Measurements from ENCODE around the gene FBXO9.

Gene FBXO9

GRCh38 chr6:53032849-53033248 lies 32.4 kb upstream of the FBXO9 start:
- no peak overlapping the region for H3K27ac ChIP-seq (ENCODE audit: low read length)
- H3K4me3 ChIP-seq (ENCODE audit: low read length): no peak overlapping the region
- no peak overlapping the region for H3K9ac ChIP-seq (ENCODE audit: low read depth, low read length)
- no peaks in the 10 kb centered on the region for H3K27me3 ChIP-seq (ENCODE audit: insufficient read depth, low read length)
- H3K4me1 ChIP-seq (ENCODE audit: insufficient read depth, low read length): no peaks in the 10 kb centered on the region
- H3K9me3 ChIP-seq (ENCODE audit: insufficient read depth, low read depth, low read length): no peaks in the 10 kb centered on the region
- peaks cover 35% of the 10 kb centered on the region for H3K36me3 ChIP-seq (ENCODE audit: insufficient read depth, low read depth, low read length)

- Histone ChIP-seq H3K27ac (ENCODE audit: low read length) (no peak overlapping the region), H3K9ac (ENCODE audit: low read depth, low read length) (no peak overlapping the region), H3K4me1 (ENCODE audit: insufficient read depth, low read length) (no peaks in the 10 kb centered on the region), H3K4me3 (ENCODE audit: low read length) (no peak overlapping the region), H3K9me3 (ENCODE audit: insufficient read depth, low read depth, low read length) (no peaks in the 10 kb centered on the region), H3K36me3 (ENCODE audit: insufficient read depth, low read depth, low read length) (peaks cover 35% of the 10 kb centered on the region), H3K27me3 (ENCODE audit: insufficient read depth, low read length) (no peaks in the 10 kb centered on the region)
These were observed 31.4 kb upstream of the FBXO9 start for GRCh38 chr6:53033764-53034163.

DNA sequence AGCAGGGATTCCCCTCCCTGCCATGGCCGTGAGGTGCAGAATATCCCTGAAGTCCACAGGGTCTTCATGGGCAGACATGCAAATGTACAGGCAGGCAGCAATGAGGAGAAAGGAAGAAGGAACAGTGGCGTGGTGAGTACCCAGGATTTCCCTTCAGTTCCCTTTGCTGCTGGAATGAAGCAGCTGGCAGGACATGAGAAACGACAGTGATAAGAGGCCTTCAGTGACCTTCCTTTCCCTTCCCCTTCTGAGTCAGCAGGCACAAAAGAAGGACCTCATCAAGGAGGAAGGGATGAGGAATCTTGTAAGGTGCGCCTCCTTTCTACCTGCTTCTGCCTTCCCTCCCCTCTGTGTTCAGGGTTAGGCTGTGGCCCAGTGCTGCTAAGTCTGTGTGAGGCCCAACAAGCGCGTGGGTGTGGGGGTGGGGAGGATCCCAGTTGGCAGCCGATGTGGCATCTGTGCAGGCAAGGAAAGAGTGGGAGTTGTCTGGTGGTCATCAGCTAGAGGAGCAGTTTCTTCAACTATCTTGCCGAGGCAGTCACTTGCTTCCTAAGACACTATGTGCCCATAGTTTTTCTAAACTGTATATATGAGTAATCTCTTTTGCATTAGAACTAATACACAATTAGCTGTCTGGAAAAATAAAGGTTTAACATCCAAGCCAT lies 29.5 kb upstream of the FBXO9 start:
- Histone ChIP-seq H3K27me3 (ENCODE audit: insufficient read depth, low read length) (no peaks in the 10 kb centered on the region), H3K4me3 (ENCODE audit: low read length) (no peak overlapping the region), H3K4me1 (ENCODE audit: insufficient read depth, low read length) (no peaks in the 10 kb centered on the region), H3K9me3 (ENCODE audit: insufficient read depth, low read depth, low read length) (no peaks in the 10 kb centered on the region), H3K27ac (ENCODE audit: low read length) (no peak overlapping the region), H3K9ac (ENCODE audit: low read depth, low read length) (no peak overlapping the region), H3K36me3 (ENCODE audit: insufficient read depth, low read depth, low read length) (peaks cover 41% of the 10 kb centered on the region)

GRCh38 chr6:53038141-53038540 lies 27.1 kb upstream of the FBXO9 start:
- peaks cover 43% of the 10 kb centered on the region for H3K36me3 ChIP-seq (ENCODE audit: insufficient read depth, low read depth, low read length)
- no peaks in the 10 kb centered on the region for H3K9me3 ChIP-seq (ENCODE audit: insufficient read depth, low read depth, low read length)
- H3K4me1 ChIP-seq (ENCODE audit: insufficient read depth, low read length): no peaks in the 10 kb centered on the region
- H3K4me3 ChIP-seq (ENCODE audit: low read length): no peak overlapping the region
- H3K27ac ChIP-seq (ENCODE audit: low read length): no peak overlapping the region
- H3K27me3 ChIP-seq (ENCODE audit: insufficient read depth, low read length): no peaks in the 10 kb centered on the region
- no peak overlapping the region for H3K9ac ChIP-seq (ENCODE audit: low read depth, low read length)

DNA sequence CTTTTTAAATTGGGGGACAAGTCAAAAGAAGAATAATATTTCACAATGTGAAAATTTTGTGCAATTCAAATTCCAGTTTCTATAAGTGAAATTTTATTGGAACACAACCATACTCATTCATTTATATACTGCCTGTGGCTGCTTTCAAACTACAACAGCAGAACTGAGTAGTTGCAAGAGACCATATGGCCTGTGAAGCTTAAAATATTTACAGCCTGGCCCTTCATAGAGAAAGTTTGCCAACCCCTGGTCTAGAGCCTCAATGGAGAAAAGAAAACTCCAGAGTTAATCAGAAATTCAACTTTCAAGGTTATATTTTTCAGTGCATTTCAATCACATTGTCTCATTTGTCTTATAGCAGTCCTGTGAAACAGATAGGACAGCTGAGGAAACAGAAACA lies 26.6 kb upstream of the FBXO9 start:
- Histone ChIP-seq H3K9me3 (ENCODE audit: insufficient read depth, low read depth, low read length) (no peaks in the 10 kb centered on the region), H3K4me1 (ENCODE audit: insufficient read depth, low read length) (peaks cover 4% of the 10 kb centered on the region; the same call in 1 of the 2 replicates), H3K9ac (ENCODE audit: low read depth, low read length) (no peak overlapping the region), H3K36me3 (ENCODE audit: insufficient read depth, low read depth, low read length) (peaks cover 43% of the 10 kb centered on the region), H3K4me3 (ENCODE audit: low read length) (no peak overlapping the region), H3K27me3 (ENCODE audit: insufficient read depth, low read length) (no peaks in the 10 kb centered on the region), H3K27ac (ENCODE audit: low read length) (no peak overlapping the region)

- Histone ChIP-seq H3K27me3 (ENCODE audit: insufficient read depth, low read length) (no peaks in the 10 kb centered on the region), H3K4me3 (ENCODE audit: low read length) (no peak overlapping the region), H3K9me3 (ENCODE audit: insufficient read depth, low read depth, low read length) (no peaks in the 10 kb centered on the region), H3K36me3 (ENCODE audit: insufficient read depth, low read depth, low read length) (peaks cover 33% of the 10 kb centered on the region), H3K4me1 (ENCODE audit: insufficient read depth, low read length) (peaks cover 13% of the 10 kb centered on the region), H3K9ac (ENCODE audit: low read depth, low read length) (no peak overlapping the region), H3K27ac (ENCODE audit: low read length) (no peak overlapping the region)
These were observed 23.8 kb upstream of the FBXO9 start for GRCh38 chr6:53041356-53041755.

DNA sequence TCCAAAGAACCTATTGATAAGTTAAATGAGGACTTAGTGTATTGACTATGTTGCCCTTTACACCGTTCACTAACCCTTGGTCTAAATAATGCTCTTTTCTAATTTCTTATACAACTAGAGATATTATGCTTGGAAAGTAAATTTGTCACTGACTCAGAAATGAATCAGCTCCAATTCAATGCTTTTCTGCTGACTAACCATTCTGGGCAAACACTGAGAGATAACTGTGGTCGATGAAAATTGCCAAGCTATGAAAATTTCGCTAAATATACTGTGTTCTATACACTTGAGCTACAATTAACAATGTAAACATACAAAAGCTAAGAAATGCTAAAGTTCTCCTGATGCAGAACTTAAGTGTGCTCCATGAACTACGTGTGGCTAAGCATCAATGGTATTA lies 23.1 kb upstream of the FBXO9 start:
- H3K9me3 ChIP-seq (ENCODE audit: insufficient read depth, low read depth, low read length): no peaks in the 10 kb centered on the region
- no peak overlapping the region for H3K4me3 ChIP-seq (ENCODE audit: low read length)
- H3K27ac ChIP-seq (ENCODE audit: low read length): no peak overlapping the region
- no peaks in the 10 kb centered on the region for H3K27me3 ChIP-seq (ENCODE audit: insufficient read depth, low read length)
- H3K4me1 ChIP-seq (ENCODE audit: insufficient read depth, low read length): peaks cover 13% of the 10 kb centered on the region
- H3K9ac ChIP-seq (ENCODE audit: low read depth, low read length): no peak overlapping the region
- peaks cover 33% of the 10 kb centered on the region for H3K36me3 ChIP-seq (ENCODE audit: insufficient read depth, low read depth, low read length)

- H3K36me3 ChIP-seq (ENCODE audit: insufficient read depth, low read depth, low read length): peaks cover 31% of the 10 kb centered on the region
- no peaks in the 10 kb centered on the region for H3K9me3 ChIP-seq (ENCODE audit: insufficient read depth, low read depth, low read length)
- H3K4me1 ChIP-seq (ENCODE audit: insufficient read depth, low read length): peaks cover 13% of the 10 kb centered on the region
- no peak overlapping the region for H3K27ac ChIP-seq (ENCODE audit: low read length)
- no peaks in the 10 kb centered on the region for H3K27me3 ChIP-seq (ENCODE audit: insufficient read depth, low read length)
- no peak overlapping the region for H3K4me3 ChIP-seq (ENCODE audit: low read length)
- no peak overlapping the region for H3K9ac ChIP-seq (ENCODE audit: low read depth, low read length)
These were observed 21.6 kb upstream of the FBXO9 start for GRCh38 chr6:53043581-53043980.

- H3K27me3 ChIP-seq (ENCODE audit: insufficient read depth, low read length): no peaks in the 10 kb centered on the region
- no peak overlapping the region for H3K27ac ChIP-seq (ENCODE audit: low read length)
- H3K4me3 ChIP-seq (ENCODE audit: low read length): no peak overlapping the region
- H3K36me3 ChIP-seq (ENCODE audit: insufficient read depth, low read depth, low read length): peaks cover 26% of the 10 kb centered on the region
- no peaks in the 10 kb centered on the region for H3K9me3 ChIP-seq (ENCODE audit: insufficient read depth, low read depth, low read length)
- H3K9ac ChIP-seq (ENCODE audit: low read depth, low read length): no peak overlapping the region
- H3K4me1 ChIP-seq (ENCODE audit: insufficient read depth, low read length): peaks cover 13% of the 10 kb centered on the region
These were observed 21.1 kb upstream of the FBXO9 start for GRCh38 chr6:53044071-53044470.

DNA sequence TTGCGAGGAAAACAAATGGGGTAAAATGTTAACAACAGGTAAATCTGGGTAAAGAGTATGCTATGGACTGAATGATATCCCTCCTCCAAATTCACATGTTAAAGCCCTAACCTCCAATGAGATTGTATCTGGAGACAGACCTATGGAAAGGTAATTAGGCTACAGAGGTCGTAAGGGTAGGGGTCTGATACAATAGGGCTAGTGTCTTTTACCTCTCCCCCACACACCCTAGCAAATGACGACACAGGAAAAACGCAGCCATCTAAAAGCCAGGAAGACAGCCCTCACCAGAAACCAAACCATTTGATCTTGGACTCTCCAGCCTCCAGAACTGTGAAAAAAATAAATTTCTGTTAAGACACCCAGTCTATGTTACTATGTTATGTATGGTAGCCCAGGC lies 20.6 kb upstream of the FBXO9 start:
- Histone ChIP-seq H3K27me3 (ENCODE audit: insufficient read depth, low read length) (no peaks in the 10 kb centered on the region), H3K9me3 (ENCODE audit: insufficient read depth, low read depth, low read length) (no peaks in the 10 kb centered on the region), H3K9ac (ENCODE audit: low read depth, low read length) (no peak overlapping the region), H3K27ac (ENCODE audit: low read length) (no peak overlapping the region), H3K4me1 (ENCODE audit: insufficient read depth, low read length) (peaks cover 13% of the 10 kb centered on the region), H3K4me3 (ENCODE audit: low read length) (no peak overlapping the region), H3K36me3 (ENCODE audit: insufficient read depth, low read depth, low read length) (peaks cover 21% of the 10 kb centered on the region)

- Histone ChIP-seq H3K9ac (ENCODE audit: low read depth, low read length) (no peak overlapping the region), H3K4me1 (ENCODE audit: insufficient read depth, low read length) (peaks cover 13% of the 10 kb centered on the region), H3K36me3 (ENCODE audit: insufficient read depth, low read depth, low read length) (peaks cover 6% of the 10 kb centered on the region; the same call in 1 of the 2 replicates), H3K27ac (ENCODE audit: low read length) (no peak overlapping the region), H3K27me3 (ENCODE audit: insufficient read depth, low read length) (no peaks in the 10 kb centered on the region), H3K4me3 (ENCODE audit: low read length) (no peak overlapping the region), H3K9me3 (ENCODE audit: insufficient read depth, low read depth, low read length) (no peaks in the 10 kb centered on the region)
These were observed 19.1 kb upstream of the FBXO9 start for GRCh38 chr6:53045891-53046673.
